Measurements from ENCODE around the gene PDE4B. TPM values are rescaled to one million over a fixed set of nuclear protein-coding genes. Genes with fewer than 3 reads are reported as not detected.

The PDE4B gene
- 1 to 10 TPM; 1.1 to 5.2 (median 3.7) TPM for polyA plus RNA-seq
- long read RNA-seq, donor 1, result 0 reads
- long read RNA-seq, donor 2, partial matches to known transcripts, result 0 of 1 reads
- long read RNA-seq, donor 2, other reads (novel, unspliced or antisense), result 0 of 1 reads
- long read RNA-seq, donor 3, result 0 reads
- long read RNA-seq, donor 4, result 0 reads
- long read RNA-seq, donor 5, result 0 reads
- long read RNA-seq, donor 6, partial matches to known transcripts, result 0 of 1 reads
- long read RNA-seq, donor 6, other reads (novel, unspliced or antisense), result 0 of 1 reads
- long read RNA-seq, donor 7, result 0 reads
- long read RNA-seq, donor 8, result 0 reads
- long read RNA-seq, donor 9, partial matches to known transcripts, result 0 of 1 reads
- long read RNA-seq, donor 9, other reads (novel, unspliced or antisense), result 0 of 1 reads
- long read RNA-seq, donor 10, partial matches to known transcripts, result 0 of 4 reads
- long read RNA-seq, donor 10, other reads (novel, unspliced or antisense), result 0 of 4 reads

DNA sequence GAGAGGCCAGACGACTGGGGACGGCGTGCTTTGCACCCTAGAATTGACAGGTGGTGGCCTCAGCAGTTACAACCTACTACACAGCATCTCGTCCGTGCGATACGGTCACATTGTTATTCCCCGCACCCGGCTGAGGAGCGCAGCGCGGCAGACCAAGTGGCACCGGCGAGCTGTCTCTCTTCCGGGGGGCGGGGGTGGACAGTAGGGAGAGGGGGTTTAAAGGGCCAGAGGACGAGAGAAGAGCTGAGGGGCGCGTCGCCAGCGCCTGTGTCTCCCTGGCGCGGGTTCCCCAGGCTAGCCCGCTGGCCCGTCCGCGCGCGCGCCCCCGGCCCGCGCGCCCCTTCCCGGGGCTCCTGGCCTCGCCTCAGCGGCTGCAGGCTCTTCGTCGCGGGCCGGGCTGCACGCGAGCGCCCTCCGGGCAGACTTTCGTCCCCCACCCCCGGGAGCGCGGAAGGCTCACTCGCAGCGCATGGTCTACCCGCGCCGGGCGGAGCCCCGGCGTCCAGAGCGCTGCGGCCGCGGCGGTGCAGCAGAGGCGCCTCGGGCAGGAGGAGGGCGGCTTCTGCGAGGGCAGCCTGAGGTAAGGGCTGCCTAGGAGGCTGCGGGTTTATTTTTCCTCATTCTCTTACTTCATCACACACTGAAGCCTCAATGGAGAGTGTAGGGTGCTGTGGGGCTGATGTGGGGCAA lies at the start of gene PDE4B:
Gene PDE4B, plus strand, starts transcription at position 227 of the 690 bp plus-strand sequence.
- Histone ChIP-seq H3K27me3 (ENCODE audit: control insufficient read depth in 3 of 3, insufficient read depth in 3 of 3, low read length in 3 of 3) (peaks cover 6 to 33% (median 12%) of the 10 kb centered on the region in 3 donors), H3K4me3 (ENCODE audit: low read depth in 1 of 3, low read length in 3 of 3) (peak within 1 kb of the TSS in 2 of 3 donors; percentile 15 to 26), H3K4me1 (ENCODE audit: control insufficient read depth in 3 of 3, insufficient read depth in 2 of 3, low read depth in 1 of 3, low read length in 2 of 3) (no peaks in the 10 kb centered on the region), H3K36me3 (ENCODE audit: control insufficient read depth in 3 of 3, insufficient read depth in 2 of 3, low read depth in 1 of 3, low read length in 3 of 3) (no peaks in the 10 kb centered on the region), H3K9me3 (ENCODE audit: control insufficient read depth in 2 of 2, insufficient read depth in 1 of 2, low read depth in 1 of 2, low read length in 1 of 2) (peaks cover 0 to 4% of the 10 kb centered on the region in 2 donors), H3K27ac (ENCODE audit: low read depth in 1 of 3, low read length in 2 of 3) (no peak within 1 kb of the TSS)
- FAIRE-seq (no peak), DNase-seq (peak in 1 of 2 donors; percentile 16)
- 2 to 7% (median 6%) methylated on average over 53 to 67 of the region's 67 CpGs for WGBS, 3 donors

GRCh38 chr1:65744731-65745130 lies 48.0 kb upstream of the PDE4B start:
- Histone ChIP-seq H3K36me3 (ENCODE audit: control insufficient read depth in 3 of 3, insufficient read depth in 2 of 3, low read depth in 1 of 3, low read length in 3 of 3) (no peaks in the 10 kb centered on the region), H3K27me3 (ENCODE audit: control insufficient read depth in 3 of 3, insufficient read depth in 3 of 3, low read length in 3 of 3) (no peaks in the 10 kb centered on the region), H3K27ac (ENCODE audit: low read depth in 1 of 3, low read length in 2 of 3) (no peak overlapping the region), H3K4me3 (ENCODE audit: low read depth in 1 of 3, low read length in 3 of 3) (no peak overlapping the region), H3K9me3 (ENCODE audit: control insufficient read depth in 2 of 2, insufficient read depth in 1 of 2, low read depth in 1 of 2, low read length in 1 of 2) (peaks cover 0 to 24% of the 10 kb centered on the region in 2 donors), H3K4me1 (ENCODE audit: control insufficient read depth in 3 of 3, insufficient read depth in 2 of 3, low read depth in 1 of 3, low read length in 2 of 3) (no peaks in the 10 kb centered on the region)
- no peak for DNase-seq
- no peak for FAIRE-seq
- 94 to 96% (median 95%) methylated on average over 1 of the region's 1 CpG for WGBS, 3 donors

- WGBS, 3 donors, result 51 to 59% (median 54%) methylated on average over 3 of the region's 3 CpGs
- Histone ChIP-seq H3K27me3 (ENCODE audit: control insufficient read depth in 3 of 3, insufficient read depth in 3 of 3, low read length in 3 of 3) (no peaks in the 10 kb centered on the region), H3K9me3 (ENCODE audit: control insufficient read depth in 2 of 2, insufficient read depth in 1 of 2, low read depth in 1 of 2, low read length in 1 of 2) (no peaks in the 10 kb centered on the region), H3K4me1 (ENCODE audit: control insufficient read depth in 3 of 3, insufficient read depth in 2 of 3, low read depth in 1 of 3, low read length in 2 of 3) (no peaks in the 10 kb centered on the region), H3K27ac (ENCODE audit: low read depth in 1 of 3, low read length in 2 of 3) (no peak overlapping the region), H3K4me3 (ENCODE audit: low read depth in 1 of 3, low read length in 3 of 3) (no peak overlapping the region), H3K36me3 (ENCODE audit: control insufficient read depth in 3 of 3, insufficient read depth in 2 of 3, low read depth in 1 of 3, low read length in 3 of 3) (no peaks in the 10 kb centered on the region)
- no peak for FAIRE-seq
- no peak for DNase-seq
These were observed 40.7 kb upstream of the PDE4B start for GRCh38 chr1:65751961-65752360.

GRCh38 chr1:65756616-65757015 lies 36.1 kb upstream of the PDE4B start:
- Histone ChIP-seq H3K27me3 (ENCODE audit: control insufficient read depth in 3 of 3, insufficient read depth in 3 of 3, low read length in 3 of 3) (no peaks in the 10 kb centered on the region), H3K9me3 (ENCODE audit: control insufficient read depth in 2 of 2, insufficient read depth in 1 of 2, low read depth in 1 of 2, low read length in 1 of 2) (no peaks in the 10 kb centered on the region), H3K27ac (ENCODE audit: low read depth in 1 of 3, low read length in 2 of 3) (no peak overlapping the region), H3K4me3 (ENCODE audit: low read depth in 1 of 3, low read length in 3 of 3) (no peak overlapping the region), H3K36me3 (ENCODE audit: control insufficient read depth in 3 of 3, insufficient read depth in 2 of 3, low read depth in 1 of 3, low read length in 3 of 3) (no peaks in the 10 kb centered on the region), H3K4me1 (ENCODE audit: control insufficient read depth in 3 of 3, insufficient read depth in 2 of 3, low read depth in 1 of 3, low read length in 2 of 3) (no peaks in the 10 kb centered on the region)
- DNase-seq (no peak), FAIRE-seq (no peak)

GRCh38 chr1:65757531-65757930 lies 35.2 kb upstream of the PDE4B start:
- Histone ChIP-seq H3K4me3 (ENCODE audit: low read depth in 1 of 3, low read length in 3 of 3) (no peak overlapping the region), H3K36me3 (ENCODE audit: control insufficient read depth in 3 of 3, insufficient read depth in 2 of 3, low read depth in 1 of 3, low read length in 3 of 3) (no peaks in the 10 kb centered on the region), H3K27me3 (ENCODE audit: control insufficient read depth in 3 of 3, insufficient read depth in 3 of 3, low read length in 3 of 3) (no peaks in the 10 kb centered on the region), H3K4me1 (ENCODE audit: control insufficient read depth in 3 of 3, insufficient read depth in 2 of 3, low read depth in 1 of 3, low read length in 2 of 3) (no peaks in the 10 kb centered on the region), H3K9me3 (ENCODE audit: control insufficient read depth in 2 of 2, insufficient read depth in 1 of 2, low read depth in 1 of 2, low read length in 1 of 2) (no peaks in the 10 kb centered on the region), H3K27ac (ENCODE audit: low read depth in 1 of 3, low read length in 2 of 3) (no peak overlapping the region)
- WGBS, 3 donors, result 29 to 79% (median 38%) methylated on average over 1 of the region's 1 CpG
- no peak for DNase-seq
- FAIRE-seq, result no peak

GRCh38 chr1:65758128-65758527 lies 34.6 kb upstream of the PDE4B start:
- Histone ChIP-seq H3K27ac (ENCODE audit: low read depth in 1 of 3, low read length in 2 of 3) (no peak overlapping the region), H3K9me3 (ENCODE audit: control insufficient read depth in 2 of 2, insufficient read depth in 1 of 2, low read depth in 1 of 2, low read length in 1 of 2) (no peaks in the 10 kb centered on the region), H3K36me3 (ENCODE audit: control insufficient read depth in 3 of 3, insufficient read depth in 2 of 3, low read depth in 1 of 3, low read length in 3 of 3) (no peaks in the 10 kb centered on the region), H3K27me3 (ENCODE audit: control insufficient read depth in 3 of 3, insufficient read depth in 3 of 3, low read length in 3 of 3) (no peaks in the 10 kb centered on the region), H3K4me3 (ENCODE audit: low read depth in 1 of 3, low read length in 3 of 3) (no peak overlapping the region), H3K4me1 (ENCODE audit: control insufficient read depth in 3 of 3, insufficient read depth in 2 of 3, low read depth in 1 of 3, low read length in 2 of 3) (no peaks in the 10 kb centered on the region)
- DNase-seq, result peak in 1 of 2 donors; percentile 27
- FAIRE-seq, result no peak

- Histone ChIP-seq H3K4me3 (ENCODE audit: low read depth in 1 of 3, low read length in 3 of 3) (no peak overlapping the region), H3K9me3 (ENCODE audit: control insufficient read depth in 2 of 2, insufficient read depth in 1 of 2, low read depth in 1 of 2, low read length in 1 of 2) (no peaks in the 10 kb centered on the region), H3K27ac (ENCODE audit: low read depth in 1 of 3, low read length in 2 of 3) (no peak overlapping the region), H3K36me3 (ENCODE audit: control insufficient read depth in 3 of 3, insufficient read depth in 2 of 3, low read depth in 1 of 3, low read length in 3 of 3) (no peaks in the 10 kb centered on the region), H3K27me3 (ENCODE audit: control insufficient read depth in 3 of 3, insufficient read depth in 3 of 3, low read length in 3 of 3) (no peaks in the 10 kb centered on the region), H3K4me1 (ENCODE audit: control insufficient read depth in 3 of 3, insufficient read depth in 2 of 3, low read depth in 1 of 3, low read length in 2 of 3) (no peaks in the 10 kb centered on the region)
- FAIRE-seq (no peak), DNase-seq (no peak)
- 87 to 100% (median 96%) methylated on average over 1 of the region's 1 CpG for WGBS, 3 donors
These were observed 33.2 kb upstream of the PDE4B start for GRCh38 chr1:65759516-65759915.

DNA sequence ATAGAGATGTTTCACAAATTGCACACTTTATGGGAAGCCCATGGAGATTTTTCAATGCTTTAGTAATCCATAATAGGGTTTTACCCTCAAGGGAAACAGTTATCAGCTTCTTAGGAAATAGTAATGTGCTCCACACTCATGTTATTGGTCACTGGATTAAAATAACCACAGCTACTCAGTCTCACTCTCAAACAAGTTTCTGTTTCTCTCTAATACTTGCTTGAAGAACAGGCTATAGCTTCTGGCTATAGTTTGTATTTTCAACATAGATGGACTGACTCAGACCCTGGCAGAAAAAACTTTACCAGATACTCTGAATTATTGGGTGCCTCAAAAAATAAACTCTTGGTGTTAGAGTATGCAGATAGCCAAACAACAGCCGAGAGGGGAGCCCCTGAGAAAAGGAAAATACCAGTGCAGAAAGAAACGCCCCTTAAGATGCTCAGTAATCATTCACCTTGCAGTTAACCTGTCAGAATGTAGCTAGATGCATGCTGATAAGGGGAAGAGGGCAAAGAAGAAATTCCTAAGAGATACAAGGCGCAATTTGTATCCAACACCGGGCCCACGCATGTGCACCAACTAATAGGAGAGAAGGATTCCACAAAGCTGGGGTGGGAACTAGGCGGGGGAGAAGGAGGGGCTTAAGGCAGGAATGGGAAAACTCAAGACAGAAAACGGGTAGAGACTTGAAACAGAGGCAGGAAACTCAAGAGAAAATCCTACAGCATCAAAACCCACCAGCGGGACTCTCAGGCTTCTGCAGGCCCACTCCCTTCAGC lies 30.4 kb upstream of the PDE4B start:
- H3K4me3 ChIP-seq (ENCODE audit: low read depth in 1 of 3, low read length in 3 of 3), result no peak overlapping the region
- WGBS, 3 donors, result 62 to 69% (median 62%) methylated on average over 8 of the region's 8 CpGs
- H3K27ac ChIP-seq (ENCODE audit: low read depth in 1 of 3, low read length in 2 of 3), result no peak overlapping the region
- H3K4me1 ChIP-seq (ENCODE audit: control insufficient read depth in 3 of 3, insufficient read depth in 2 of 3, low read depth in 1 of 3, low read length in 2 of 3), result no peaks in the 10 kb centered on the region
- H3K27me3 ChIP-seq (ENCODE audit: control insufficient read depth in 3 of 3, insufficient read depth in 3 of 3, low read length in 3 of 3), result no peaks in the 10 kb centered on the region
- FAIRE-seq (no peak), DNase-seq (peak in 1 of 2 donors; percentile 2)
- no peaks in the 10 kb centered on the region for H3K36me3 ChIP-seq (ENCODE audit: control insufficient read depth in 3 of 3, insufficient read depth in 2 of 3, low read depth in 1 of 3, low read length in 3 of 3)
- no peaks in the 10 kb centered on the region for H3K9me3 ChIP-seq (ENCODE audit: control insufficient read depth in 2 of 2, insufficient read depth in 1 of 2, low read depth in 1 of 2, low read length in 1 of 2)
